Esophagus squamous epithelium (tissue), 5 donors: ENCODE data around the gene AKNA. TPM values are rescaled to one million over a fixed set of nuclear protein-coding genes. Genes with fewer than 3 reads are reported as not detected.

Source experiments
- DNase-seq: peaks from one replicate; lab custom pipeline; 2025; lab: John Stamatoyannopoulos, UW
- H3K27ac ChIP-seq, 4 donors: fragments of 200-600 bp; sonication (generic); one replicate each; pipeline ENCODE4 v1.5.1; 2016 to 2019; ENCODE audit warnings: mild to moderate bottlenecking in 1 of 4
- H3K27me3 ChIP-seq, 4 donors: fragments of 200-600 bp; sonication (generic); 1 replicate in 3 of 4; 2 replicates in 1 of 4; pipeline versions ENCODE4 v1.5.1 to v1.6.0; 2017 to 2021; ENCODE audit warnings: antibody characterized with exemption in 1 of 4
- H3K36me3 ChIP-seq, 3 donors: fragments of 200-600 bp; sonication (generic); one replicate each; pipeline ENCODE4 v1.5.1; 2016 to 2019
- H3K4me1 ChIP-seq, 3 donors: fragments of 200-600 bp; sonication (generic); one replicate each; pipeline ENCODE4 v1.5.1; 2017 to 2019
- H3K4me3 ChIP-seq, 4 donors: fragments of 200-600 bp; sonication (generic); 1 replicate in 3 of 4; 2 replicates in 1 of 4; pipeline ENCODE4 v1.5.1; 2016 to 2019; ENCODE audit warnings: mild to moderate bottlenecking in 2 of 4, moderate library complexity in 1 of 4
- H3K9me3 ChIP-seq, 3 donors: fragments of 200-600 bp; sonication (generic); one replicate each; pipeline ENCODE4 v1.5.1; 2016 to 2019
- POLR2A ChIP-seq, 4 donors: fragments of 450-650 bp; IDR thresholded peaks; one replicate each; pipeline ENCODE4 v1.6.1; 2017; ENCODE audit warnings: antibody characterized with exemption in 4 of 4, mild to moderate bottlenecking in 4 of 4, moderate library complexity in 3 of 4
- WGBS, 2 donors: methylation state at CpG; one replicate each; pipeline ENCODE4 v1.1.5; 2018; 5-methylcytosine and 5-hydroxymethylcytosine counted together
- intact Hi-C: fragments of 100-400 bp; cut with DNase I; formaldehyde crosslinking; loops from one replicate; pipeline ENCODE4 v1.15.0; 2022
- total RNA-seq, 4 donors: library from RNA; depleted of rRNA; stranded (reverse); fragments of >200 nt; gene quantifications; one replicate each; pipeline ENCODE4 v1.1.0, GENCODE V29; 2016
- TF ChIP-seq, protein P1 (sequence below), 6 experiments: fragments of 450-650 bp in 4 of 6; fragments of 200-600 bp in 2 of 6; sonication (generic) in 2 of 6; IDR thresholded peaks; one replicate each; pipeline ENCODE4 v1.5.1; 2016 to 2019; ENCODE audit warnings: antibody characterized with exemption in 6 of 6, mild to moderate bottlenecking in 4 of 6, moderate library complexity in 4 of 6
- donor health status: DM: yes; HTN: yes; CAD: no.

The AKNA gene
- total RNA-seq, 4 donors from 2014 or later, result 6.1 to 25.0 (median 7.6) TPM

DNA sequence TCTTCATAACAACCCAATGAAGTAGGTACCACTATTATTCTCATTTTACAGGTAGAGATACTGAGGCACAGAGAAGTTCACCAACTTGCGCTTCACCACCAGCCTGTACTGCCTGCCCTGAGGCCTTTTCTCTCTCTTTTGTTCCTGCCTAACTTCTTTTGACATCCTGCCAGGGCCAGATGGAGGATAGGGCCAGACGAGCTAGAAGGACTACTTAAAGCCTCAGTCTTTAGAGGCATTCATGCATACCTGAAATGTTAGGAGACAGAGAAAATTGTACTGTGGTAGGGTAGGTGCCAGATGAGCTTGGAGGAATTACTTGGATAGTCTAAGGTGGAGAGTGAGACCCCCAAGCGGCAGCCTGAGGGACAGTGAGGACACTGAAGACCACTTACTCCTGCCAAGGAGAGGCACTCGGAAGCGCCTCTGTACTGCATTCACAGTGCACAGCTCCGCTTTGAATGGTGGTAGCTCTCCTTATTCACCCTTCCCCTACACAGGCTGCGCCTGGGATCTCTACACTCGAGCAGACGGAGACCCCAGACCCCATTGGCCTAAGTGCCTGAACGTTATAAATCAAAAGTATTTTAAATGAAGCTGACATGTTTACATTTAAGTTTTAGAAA is 71.1 kb downstream of the AKNA start:
- H3K4me1 ChIP-seq, result peaks cover 0 to 4% (median 0%) of the 10 kb centered on the region in 3 donors
- intact Hi-C loops, result no loop called here
- H3K27ac ChIP-seq, result no peak overlapping the region
- 55 to 69% methylated on average over 10 of the region's 10 CpGs for WGBS, 2 donors
- peaks cover 0 to 28% (median 0%) of the 10 kb centered on the region in 4 donors for H3K27me3 ChIP-seq
- TF ChIP-seq, protein P1, sequence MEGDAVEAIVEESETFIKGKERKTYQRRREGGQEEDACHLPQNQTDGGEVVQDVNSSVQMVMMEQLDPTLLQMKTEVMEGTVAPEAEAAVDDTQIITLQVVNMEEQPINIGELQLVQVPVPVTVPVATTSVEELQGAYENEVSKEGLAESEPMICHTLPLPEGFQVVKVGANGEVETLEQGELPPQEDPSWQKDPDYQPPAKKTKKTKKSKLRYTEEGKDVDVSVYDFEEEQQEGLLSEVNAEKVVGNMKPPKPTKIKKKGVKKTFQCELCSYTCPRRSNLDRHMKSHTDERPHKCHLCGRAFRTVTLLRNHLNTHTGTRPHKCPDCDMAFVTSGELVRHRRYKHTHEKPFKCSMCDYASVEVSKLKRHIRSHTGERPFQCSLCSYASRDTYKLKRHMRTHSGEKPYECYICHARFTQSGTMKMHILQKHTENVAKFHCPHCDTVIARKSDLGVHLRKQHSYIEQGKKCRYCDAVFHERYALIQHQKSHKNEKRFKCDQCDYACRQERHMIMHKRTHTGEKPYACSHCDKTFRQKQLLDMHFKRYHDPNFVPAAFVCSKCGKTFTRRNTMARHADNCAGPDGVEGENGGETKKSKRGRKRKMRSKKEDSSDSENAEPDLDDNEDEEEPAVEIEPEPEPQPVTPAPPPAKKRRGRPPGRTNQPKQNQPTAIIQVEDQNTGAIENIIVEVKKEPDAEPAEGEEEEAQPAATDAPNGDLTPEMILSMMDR (IDR thresholded peaks at IDR 0.05), result no peak
- no peak for TF ChIP-seq POLR2A (IDR thresholded peaks at IDR 0.05)
- DNase-seq, result no peak
- H3K4me3 ChIP-seq, result no peak overlapping the region
- H3K36me3 ChIP-seq, result no peaks in the 10 kb centered on the region
- H3K9me3 ChIP-seq, result no peaks in the 10 kb centered on the region

DNA sequence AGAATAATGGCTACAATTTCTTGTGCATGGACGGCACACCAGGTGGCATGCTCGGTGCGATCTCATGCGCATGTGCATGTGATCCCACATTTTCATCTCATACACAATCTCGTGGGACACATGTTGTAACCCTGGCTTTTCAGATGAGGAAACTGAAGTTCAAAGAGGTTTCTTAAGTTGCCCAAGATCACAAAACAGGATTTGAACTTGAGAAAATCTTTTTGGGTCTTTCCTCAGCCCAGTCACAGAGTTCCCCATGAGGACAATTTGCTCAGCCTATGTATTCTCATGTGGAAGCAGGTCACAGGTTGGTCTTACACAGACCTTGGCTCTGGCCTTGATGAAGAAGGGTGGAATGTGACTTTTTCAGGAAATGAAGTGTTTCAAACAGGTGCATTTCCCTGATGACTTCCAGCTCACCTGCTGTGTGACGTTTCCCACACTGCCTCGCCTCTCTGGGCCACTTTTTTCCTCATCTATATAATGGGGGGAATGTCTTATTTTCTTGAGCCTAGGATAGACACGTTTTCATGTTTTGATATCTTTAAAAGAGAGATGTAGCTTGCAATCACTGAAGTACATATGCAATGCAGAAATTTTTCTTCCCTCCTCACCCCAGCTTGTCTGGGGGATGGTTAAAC is 71.9 kb downstream of the AKNA start:
- WGBS, 2 donors, result 75 to 82% methylated on average over 8 of the region's 8 CpGs
- no peak overlapping the region for H3K4me3 ChIP-seq
- TF ChIP-seq POLR2A (IDR thresholded peaks at IDR 0.05), result no peak
- no peak for DNase-seq
- H3K27ac ChIP-seq, result no peak overlapping the region
- H3K36me3 ChIP-seq, result peaks cover 0 to 2% (median 0%) of the 10 kb centered on the region in 3 donors
- peaks cover 0 to 4% (median 0%) of the 10 kb centered on the region in 3 donors for H3K4me1 ChIP-seq
- H3K27me3 ChIP-seq, result peaks cover 0 to 20% (median 0%) of the 10 kb centered on the region in 4 donors
- no peaks in the 10 kb centered on the region for H3K9me3 ChIP-seq
- intact Hi-C loops, result no loop called here

DNA sequence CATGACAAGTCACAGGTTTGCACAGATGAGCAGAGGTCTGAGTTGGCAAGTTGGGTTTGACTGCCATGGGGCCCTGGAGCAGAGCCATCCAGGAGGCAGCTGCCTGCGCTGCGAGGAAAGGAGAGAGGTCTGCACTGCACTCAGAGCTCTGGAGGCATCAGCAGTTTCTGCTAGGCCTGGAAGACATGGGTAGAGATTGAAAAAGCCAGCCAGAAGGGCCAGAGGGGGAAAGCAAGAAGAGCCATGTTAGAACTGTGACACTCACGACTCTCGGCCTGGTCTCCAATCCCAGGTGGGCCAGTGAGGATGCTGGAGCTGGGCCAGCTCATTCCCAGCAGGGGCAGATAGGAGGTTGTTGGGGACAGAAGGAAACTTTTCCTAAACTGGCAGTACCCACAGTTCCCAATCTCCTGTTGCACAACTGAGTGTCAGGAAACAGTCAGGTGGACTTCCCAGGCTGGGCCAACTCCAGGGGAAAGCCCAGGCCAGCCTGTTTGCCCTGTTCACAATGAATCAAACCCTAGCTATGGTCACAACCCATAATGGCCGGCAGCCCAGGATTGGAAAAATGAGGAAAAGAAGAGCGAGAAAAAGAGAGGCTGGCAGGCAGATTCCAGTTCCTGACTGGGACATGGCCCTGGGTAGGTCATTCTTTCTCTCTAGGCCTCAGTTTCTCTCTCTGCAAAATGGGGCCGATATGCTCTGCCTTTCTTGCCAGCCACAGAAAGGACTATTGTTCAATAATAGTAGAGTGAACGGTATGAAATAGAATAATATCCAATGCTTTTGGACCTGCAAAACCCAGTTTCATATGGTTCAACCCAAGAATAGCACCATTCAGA is 72.7 kb downstream of the AKNA start:
- Histone ChIP-seq H3K9me3 (no peaks in the 10 kb centered on the region), H3K36me3 (peaks cover 0 to 9% (median 0%) of the 10 kb centered on the region in 3 donors), H3K4me3 (no peak overlapping the region), H3K4me1 (peaks cover 0 to 4% (median 0%) of the 10 kb centered on the region in 3 donors), H3K27ac (no peak overlapping the region), H3K27me3 (peaks cover 0 to 12% (median 0%) of the 10 kb centered on the region in 4 donors)
- DNase-seq, result no peak
- intact Hi-C loops, result no loop called here
- TF ChIP-seq, protein P1 (IDR thresholded peaks at IDR 0.05), result no peak
- TF ChIP-seq POLR2A (IDR thresholded peaks at IDR 0.05), result no peak
- 67 to 76% methylated on average over 8 of the region's 8 CpGs for WGBS, 2 donors

DNA sequence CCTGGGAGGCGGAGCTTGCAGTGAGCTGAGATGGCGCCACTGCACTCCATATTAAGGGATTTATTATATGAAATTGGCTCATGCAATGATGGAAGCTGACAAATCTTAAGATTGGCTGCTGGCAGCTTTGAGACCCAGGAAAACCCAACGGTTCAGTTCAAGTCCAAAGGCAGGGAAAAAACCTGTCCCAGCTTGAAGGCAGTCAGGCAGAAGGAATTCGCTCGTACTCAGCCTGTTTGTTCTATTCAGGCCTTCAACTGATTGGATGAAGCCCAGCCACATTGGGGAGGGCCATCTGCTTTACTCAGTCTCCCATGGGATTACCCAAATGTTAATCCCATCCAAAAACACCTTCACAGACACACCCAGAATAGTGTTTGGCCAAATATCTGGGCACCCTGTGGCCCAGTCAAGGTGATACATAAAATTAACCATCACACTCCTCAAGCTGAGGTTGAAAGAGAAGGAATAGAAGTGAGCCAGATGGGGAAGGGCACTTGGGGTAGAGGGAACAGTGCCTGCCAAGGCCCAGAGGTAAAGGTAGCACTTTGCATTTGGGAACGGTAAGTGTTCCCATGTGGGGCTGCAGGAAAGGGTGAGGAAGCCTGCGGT is 73.4 kb downstream of the AKNA start:
- H3K4me1 ChIP-seq, result peaks cover 0 to 4% (median 0%) of the 10 kb centered on the region in 3 donors
- intact Hi-C loops, result no loop called here
- no peak overlapping the region for H3K4me3 ChIP-seq
- H3K27ac ChIP-seq, result no peak overlapping the region
- peaks cover 0 to 9% (median 0%) of the 10 kb centered on the region in 3 donors for H3K36me3 ChIP-seq
- H3K27me3 ChIP-seq, result peaks cover 0 to 10% (median 0%) of the 10 kb centered on the region in 4 donors
- 57 to 58% methylated on average over 7 of the region's 7 CpGs for WGBS, 2 donors
- no peaks in the 10 kb centered on the region for H3K9me3 ChIP-seq
- DNase-seq, result no peak
- TF ChIP-seq POLR2A (IDR thresholded peaks at IDR 0.05), result no peak
- TF ChIP-seq, protein P1 (IDR thresholded peaks at IDR 0.05), result no peak

DNA sequence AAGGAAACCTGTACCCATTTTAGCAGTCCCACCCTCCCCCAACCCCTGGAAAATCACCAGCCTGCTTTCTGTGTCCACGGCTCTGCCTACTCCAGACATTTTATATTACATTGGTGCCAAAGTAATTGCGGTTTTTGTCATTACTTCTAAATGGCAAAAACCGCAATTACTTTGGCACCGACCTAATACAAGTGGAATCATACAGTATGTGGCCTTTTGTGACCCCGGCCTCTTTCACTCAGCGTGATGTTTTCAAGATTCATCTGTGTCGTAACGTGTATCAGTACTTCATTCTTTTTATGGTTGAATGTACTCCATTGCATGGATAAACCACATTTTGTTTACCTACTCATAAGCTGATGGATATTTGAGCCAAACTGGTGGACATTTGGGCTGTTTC is 74.6 kb downstream of the AKNA start:
- peaks cover 0 to 4% (median 0%) of the 10 kb centered on the region in 3 donors for H3K4me1 ChIP-seq

More for the DNA sequence above, 74.6 kb downstream of the AKNA start:
- Histone ChIP-seq H3K36me3 (peaks cover 0 to 19% (median 0%) of the 10 kb centered on the region in 3 donors), H3K9me3 (no peaks in the 10 kb centered on the region), H3K4me3 (no peak overlapping the region), H3K27me3 (no peaks in the 10 kb centered on the region), H3K27ac (no peak overlapping the region)
- no peak for DNase-seq
- intact Hi-C loops, result no loop called here
- WGBS, 2 donors, result 81 to 87% methylated on average over 8 of the region's 8 CpGs
- no peak for TF ChIP-seq POLR2A (IDR thresholded peaks at IDR 0.05)
